ENCODE data around the gene SRC.
"Not testable (repeated sequence)": the region's sequence is repeated elsewhere in the genome, so short reads cannot be mapped to it uniquely, and the experiment has no call there.

DNA sequence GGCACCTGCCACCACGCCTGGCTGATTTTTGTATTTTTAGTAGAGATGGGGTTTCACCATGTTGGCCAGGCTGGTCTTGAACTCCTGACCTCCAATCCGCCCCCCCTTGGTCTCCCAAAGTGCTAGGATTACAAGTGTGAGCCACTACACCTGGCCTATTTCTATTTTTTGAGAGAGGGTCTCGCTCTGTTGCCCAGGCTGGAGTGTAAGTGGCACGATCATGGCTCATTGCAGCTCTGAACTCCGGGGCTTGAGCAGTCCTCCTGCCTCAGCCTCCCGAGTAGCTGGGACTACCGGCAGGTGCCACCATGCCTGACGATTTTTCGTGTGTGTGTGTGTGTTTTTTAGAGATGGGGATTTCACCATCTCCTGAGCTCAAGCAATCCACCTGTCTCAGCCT, 25.9 kb downstream of the SRC start:
- not testable (repeated sequence) for TF ChIP-seq POLR2AphosphoS5 (IDR thresholded peaks at IDR 0.05; ENCODE audit: insufficient read depth in 1 of 2, low read depth in 1 of 2)
- TF ChIP-seq, protein P1, sequence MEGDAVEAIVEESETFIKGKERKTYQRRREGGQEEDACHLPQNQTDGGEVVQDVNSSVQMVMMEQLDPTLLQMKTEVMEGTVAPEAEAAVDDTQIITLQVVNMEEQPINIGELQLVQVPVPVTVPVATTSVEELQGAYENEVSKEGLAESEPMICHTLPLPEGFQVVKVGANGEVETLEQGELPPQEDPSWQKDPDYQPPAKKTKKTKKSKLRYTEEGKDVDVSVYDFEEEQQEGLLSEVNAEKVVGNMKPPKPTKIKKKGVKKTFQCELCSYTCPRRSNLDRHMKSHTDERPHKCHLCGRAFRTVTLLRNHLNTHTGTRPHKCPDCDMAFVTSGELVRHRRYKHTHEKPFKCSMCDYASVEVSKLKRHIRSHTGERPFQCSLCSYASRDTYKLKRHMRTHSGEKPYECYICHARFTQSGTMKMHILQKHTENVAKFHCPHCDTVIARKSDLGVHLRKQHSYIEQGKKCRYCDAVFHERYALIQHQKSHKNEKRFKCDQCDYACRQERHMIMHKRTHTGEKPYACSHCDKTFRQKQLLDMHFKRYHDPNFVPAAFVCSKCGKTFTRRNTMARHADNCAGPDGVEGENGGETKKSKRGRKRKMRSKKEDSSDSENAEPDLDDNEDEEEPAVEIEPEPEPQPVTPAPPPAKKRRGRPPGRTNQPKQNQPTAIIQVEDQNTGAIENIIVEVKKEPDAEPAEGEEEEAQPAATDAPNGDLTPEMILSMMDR (IDR thresholded peaks at IDR 0.05), result not testable (repeated sequence)
